Lung (tissue), 12 donors: ENCODE data around the gene STARD7. TPM values are rescaled to one million over a fixed set of nuclear protein-coding genes. Genes with fewer than 3 reads are reported as not detected.
A peak's percentile ranks its signal among the peaks of the same experiment; 100 is the strongest.

ENCODE experiments used
- ATAC-seq: fragments of 200-7000 bp; cut with Tn5 transposase; one replicate; pipeline ENCODE4 v1.9.1; 2020; ENCODE audit warnings: moderate number of reproducible peaks; ENCODE audit not compliant: insufficient read depth, low FRiP score
- DNase-seq, 3 donors: peaks; one replicate each; pipeline ENCODE4 v3.0.0-alpha.2; 2013 to 2017
- H3K27ac ChIP-seq, 2 donors: one replicate each; pipeline ENCODE4 v1.5.1; 2013; ENCODE audit warnings: mild to moderate bottlenecking in 2 of 2, moderate library complexity in 2 of 2, control low read depth in 1 of 2, inconsistent platforms in 1 of 2, low read depth in 1 of 2, low read length in 1 of 2
- H3K27me3 ChIP-seq, 3 donors: one replicate each; pipeline ENCODE4 v1.5.1; 2013; ENCODE audit warnings: low read length in 2 of 3; ENCODE audit not compliant: control insufficient read depth in 3 of 3, insufficient read depth in 3 of 3
- H3K36me3 ChIP-seq, 4 donors: one replicate each; pipeline ENCODE4 v1.5.1; 2013; ENCODE audit warnings: low read length in 4 of 4, mild to moderate bottlenecking in 1 of 4, moderate library complexity in 1 of 4; ENCODE audit not compliant: control insufficient read depth in 4 of 4, insufficient read depth in 4 of 4
- H3K4me1 ChIP-seq, 5 donors: one replicate each; pipeline ENCODE4 v1.5.1; 2013; ENCODE audit warnings: low read length in 5 of 5, mild to moderate bottlenecking in 2 of 5, moderate library complexity in 1 of 5; ENCODE audit not compliant: control insufficient read depth in 5 of 5, insufficient read depth in 5 of 5
- H3K4me3 ChIP-seq: one replicate; pipeline ENCODE4 v1.5.1; 2013; ENCODE audit warnings: mild to moderate bottlenecking, control low read depth, moderate library complexity
- H3K9ac ChIP-seq, 2 donors: one replicate each; pipeline ENCODE4 v1.5.1; 2013; ENCODE audit warnings: low read length in 2 of 2, control low read depth in 1 of 2; ENCODE audit not compliant: insufficient read depth in 1 of 2
- H3K9me3 ChIP-seq, 4 donors: one replicate each; pipeline ENCODE4 v1.5.1; 2013; ENCODE audit warnings: low read length in 3 of 4, mild to moderate bottlenecking in 1 of 4, moderate library complexity in 1 of 4; ENCODE audit not compliant: control insufficient read depth in 4 of 4, insufficient read depth in 3 of 4
- CTCF ChIP-seq: IDR thresholded peaks from 2 replicates; pipeline ENCODE4 v1.5.1; 2012; ENCODE audit warnings: mild to moderate bottlenecking; ENCODE audit errors: control extremely low read depth, extremely low read depth
- whole genome bisulfite sequencing, 2 donors: extraction: QIAGEN DNeasy Blood & Tissue Kit; methylation state at CpG; one replicate each; pipeline ENCODE4 v1.1.7; 2013; 5-methylcytosine and 5-hydroxymethylcytosine counted together
- polyA plus RNA-seq, 2 donors: library from polyadenylated mRNA; stranded (reverse); fragments of 200-250 nt; gene quantifications; one replicate each; pipeline ENCODE4 v1.2.1, GENCODE V29; 2013
- total RNA-seq, 2 donors: library from RNA; depleted of rRNA in 1 of 2; stranded (reverse); fragments of >200 nt in 1 of 2; gene quantifications; one replicate each; pipeline ENCODE4 v1.2.1, GENCODE V29; 2014 to 2021
- donor health status: control.
- donor health status: control.
- donor health status: Bipolar disorder and iron deficiency.
- donor health status: healthy.
- donor health status: DM: yes; HTN: yes; CAD: no.

Gene STARD7
- total and polyA plus RNA-seq, 4 donors, result 52.2 to 141 (median 92.9) TPM

DNA sequence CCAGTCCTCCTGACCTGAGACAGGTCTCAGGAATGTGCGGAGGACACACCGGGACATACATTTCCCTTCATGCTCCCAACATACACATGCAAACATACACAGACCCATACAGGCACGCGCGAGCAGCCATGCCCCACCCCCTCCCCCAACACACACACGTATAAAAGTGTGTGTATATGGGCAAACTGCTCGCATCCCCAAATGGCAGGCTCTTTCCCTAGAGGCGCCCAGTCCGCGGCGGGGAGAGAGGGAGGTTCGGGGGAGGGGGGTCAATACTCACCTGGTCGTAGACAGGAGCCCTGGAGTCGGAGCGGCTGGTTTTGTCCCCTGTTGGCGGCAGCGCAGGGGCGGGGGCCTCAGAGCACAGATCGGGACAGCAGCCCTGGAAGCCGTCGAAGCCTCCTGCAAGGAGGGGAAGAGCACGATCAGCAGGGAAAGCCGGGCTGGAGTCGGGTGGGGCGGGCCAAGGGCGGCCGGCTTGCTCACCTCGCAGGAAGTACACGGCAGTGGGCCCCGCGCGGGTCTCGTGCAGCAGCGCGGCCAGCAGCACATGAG lies 64.1 kb downstream of the STARD7 start:
- 6% methylated on average over 26 to 35 of the region's 35 CpGs for WGBS, 2 donors
- Histone ChIP-seq H3K4me1 (peaks cover 0 to 37% (median 15%) of the 10 kb centered on the region in 5 donors), H3K4me3 (peak overlapping the region; percentile 53), H3K27ac (peak overlapping the region in 1 of 2 donors; percentile 53), H3K9ac (no peak overlapping the region), H3K9me3 (no peaks in the 10 kb centered on the region), H3K36me3 (no peaks in the 10 kb centered on the region), H3K27me3 (no peaks in the 10 kb centered on the region)
- TF ChIP-seq CTCF, result no peak
- ATAC-seq (peak; percentile 3), DNase-seq (peak in 1 of 3 donors; percentile 25)

DNA sequence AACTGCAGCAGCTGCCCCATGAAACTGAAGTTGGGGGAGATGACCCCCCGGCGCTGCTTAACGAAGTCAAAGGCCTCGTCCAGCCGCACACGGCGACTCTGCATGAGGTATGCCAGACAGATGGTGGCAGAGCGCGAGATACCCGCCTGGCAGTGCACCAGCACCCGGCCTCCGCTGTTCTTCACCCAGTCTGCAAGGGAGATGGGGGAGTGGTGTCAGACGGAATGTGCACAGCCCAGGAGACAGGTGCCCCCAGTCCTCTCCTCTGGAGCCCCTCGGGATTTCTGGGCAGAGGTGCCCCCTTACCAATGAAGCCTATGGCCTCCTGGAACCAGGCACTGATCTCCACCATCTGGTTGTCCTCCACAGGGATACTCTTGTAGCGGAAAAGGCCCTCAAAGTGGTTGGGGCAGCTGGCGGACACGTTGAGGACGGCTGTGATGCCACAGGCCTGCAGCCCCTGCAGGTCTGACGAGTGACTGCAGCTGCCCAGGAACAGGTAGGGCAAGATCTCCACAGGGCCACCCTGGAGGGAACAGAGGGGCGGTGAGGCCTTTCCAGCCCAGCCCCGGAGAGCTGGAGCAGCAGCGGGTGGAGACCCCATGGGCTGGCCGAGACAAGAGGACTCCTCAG lies 64.7 kb downstream of the STARD7 start:
- DNase-seq (peak in 1 of 3 donors; percentile 29), ATAC-seq (no peak)
- TF ChIP-seq CTCF, result no peak
- H3K9ac ChIP-seq, result no peak overlapping the region
- no peak overlapping the region for H3K4me3 ChIP-seq
- H3K36me3 ChIP-seq, result no peaks in the 10 kb centered on the region
- WGBS, 2 donors, result 79 to 82% methylated on average over 23 of the region's 23 CpGs
- no peaks in the 10 kb centered on the region for H3K9me3 ChIP-seq
- H3K4me1 ChIP-seq, result peaks cover 0 to 33% (median 15%) of the 10 kb centered on the region in 5 donors
- no peaks in the 10 kb centered on the region for H3K27me3 ChIP-seq
- H3K27ac ChIP-seq, result no peak overlapping the region

DNA sequence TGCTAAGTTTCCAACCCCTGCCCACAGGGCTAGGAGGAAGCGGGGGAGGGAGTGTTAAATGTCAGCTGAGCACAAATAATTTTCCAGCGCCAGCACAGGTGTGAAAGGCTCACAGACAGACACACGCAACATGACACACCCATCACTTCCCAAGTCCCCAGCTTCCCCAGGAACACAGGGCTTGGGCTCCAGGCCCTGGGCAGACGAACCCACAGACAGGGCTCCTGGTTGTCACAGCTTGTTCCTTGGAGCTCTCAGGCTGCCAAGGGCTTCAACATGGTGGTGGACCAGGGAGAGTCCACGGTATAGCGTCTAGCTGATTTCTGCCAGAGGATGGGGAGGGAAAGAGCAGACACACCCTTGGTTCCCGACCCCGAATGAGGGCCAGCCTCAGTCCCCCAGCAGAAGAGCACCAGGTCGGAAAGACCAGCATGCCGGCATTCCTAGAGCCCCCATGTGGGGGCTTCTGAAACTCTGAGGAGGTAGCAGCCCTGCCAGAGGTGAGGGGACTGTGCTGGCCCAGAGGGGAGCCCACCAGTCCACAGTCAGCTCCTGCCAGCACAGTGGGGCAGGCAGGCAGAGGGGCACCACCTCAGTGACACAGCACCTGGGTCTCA lies 65.3 kb downstream of the STARD7 start:
- no peaks in the 10 kb centered on the region for H3K27me3 ChIP-seq
- ATAC-seq (no peak), DNase-seq (no peak)
- 84 to 88% methylated on average over 10 of the region's 10 CpGs for WGBS, 2 donors
- no peaks in the 10 kb centered on the region for H3K9me3 ChIP-seq
- no peak overlapping the region for H3K4me3 ChIP-seq
- TF ChIP-seq CTCF, result no peak
- no peak overlapping the region for H3K9ac ChIP-seq
- H3K4me1 ChIP-seq, result peaks cover 0 to 27% (median 13%) of the 10 kb centered on the region in 5 donors
- H3K36me3 ChIP-seq, result no peaks in the 10 kb centered on the region
- H3K27ac ChIP-seq, result no peak overlapping the region
